Measurements from ENCODE around the gene NALCN.

DNA sequence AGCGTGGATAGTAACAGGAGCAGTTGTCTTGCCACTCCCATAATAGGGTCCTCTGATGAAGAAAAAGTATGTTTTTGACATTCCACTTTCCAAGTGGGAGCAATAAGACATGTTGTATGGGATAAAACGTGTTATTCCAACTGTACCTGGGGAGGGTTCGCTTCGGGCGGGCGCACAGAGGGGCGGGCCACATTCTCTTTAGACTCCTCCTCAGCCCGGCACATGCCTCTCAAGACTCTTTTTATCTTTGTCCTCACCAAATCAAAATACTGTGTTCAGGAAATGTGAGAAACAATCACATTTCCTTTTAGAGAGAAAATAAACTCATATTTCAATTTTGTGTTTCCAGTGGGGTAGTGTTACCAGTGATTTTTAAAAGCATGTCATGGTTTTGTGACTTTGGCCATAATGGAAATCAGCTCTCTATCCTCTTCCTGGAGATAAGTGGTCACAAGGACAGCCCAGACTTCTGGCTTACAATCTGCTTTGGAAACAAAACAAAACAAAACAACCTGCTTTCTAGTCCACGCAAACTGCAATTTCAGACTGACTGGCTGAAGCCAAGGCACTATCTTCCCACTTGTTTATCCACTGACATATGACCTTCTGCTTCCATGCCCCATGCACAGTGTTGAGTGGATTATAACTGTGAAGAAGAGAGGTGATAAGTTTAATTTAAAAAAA lies 276.1 kb downstream of the NALCN start:
- TF ChIP-seq POLR2A (IDR thresholded peaks at IDR 0.05) (no peak), CTCF (IDR thresholded peaks at IDR 0.05) (no peak), EP300 (IDR thresholded peaks at IDR 0.05) (no peak), POLR2AphosphoS5 (IDR thresholded peaks at IDR 0.05) (no peak)

All from suprapubic skin (tissue), 4 donors.